Measurements from ENCODE around the gene CNOT3.

CNOT3 gene

DNA sequence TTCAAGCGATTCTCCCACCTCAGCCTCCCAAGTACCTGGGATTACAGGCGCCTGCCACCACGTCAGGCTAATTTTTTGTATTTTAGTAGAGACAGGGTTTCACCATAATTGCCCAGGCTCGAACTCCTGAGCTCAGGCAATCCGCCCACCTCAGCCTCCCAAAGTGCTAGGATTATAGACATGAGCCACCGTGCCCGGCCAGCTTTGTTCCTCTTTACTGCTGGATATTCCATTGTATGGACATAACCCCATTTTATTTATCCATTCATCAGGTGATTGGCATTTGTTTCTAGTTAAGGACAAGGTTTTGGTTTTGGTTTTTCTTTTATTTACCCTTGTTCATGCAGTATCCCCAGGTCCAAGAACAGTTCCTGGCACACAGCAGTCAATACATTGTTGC lies 59.0 kb downstream of the CNOT3 start:
- H3K9me3 ChIP-seq (ENCODE audit: low read depth, low read length) = no peaks in the 10 kb centered on the region
- H3K36me3 ChIP-seq (ENCODE audit: insufficient read depth, low read length) = peaks cover 29% of the 10 kb centered on the region
- H3K4me3 ChIP-seq = no peak overlapping the region
- no peak overlapping the region for H3K9ac ChIP-seq (ENCODE audit: insufficient read length)
- TF ChIP-seq EZH2 (IDR thresholded peaks at IDR 0.05) = no peak
- TF ChIP-seq FOXP2 (optimal IDR thresholded peaks at IDR 0.05; ENCODE audit: control extremely low read depth, extremely low read length, insufficient read depth) = no peak
- DNase-seq (ENCODE audit: low read depth, low spot score) = no peak
- H3K27ac ChIP-seq = no peak overlapping the region

GRCh38 chr19:54197121-54197520 lies 59.6 kb downstream of the CNOT3 start:
- H3K27ac ChIP-seq = no peak overlapping the region
- no peak for DNase-seq (ENCODE audit: low read depth, low spot score)
- no peak overlapping the region for H3K4me3 ChIP-seq
- peaks cover 35% of the 10 kb centered on the region for H3K36me3 ChIP-seq (ENCODE audit: insufficient read depth, low read length)
- no peaks in the 10 kb centered on the region for H3K9me3 ChIP-seq (ENCODE audit: low read depth, low read length)
- no peak overlapping the region for H3K9ac ChIP-seq (ENCODE audit: insufficient read length)
- TF ChIP-seq EZH2 (IDR thresholded peaks at IDR 0.05) (no peak), FOXP2 (optimal IDR thresholded peaks at IDR 0.05; ENCODE audit: control extremely low read depth, extremely low read length, insufficient read depth) (no peak), POLR2AphosphoS5 (IDR thresholded peaks at IDR 0.05; ENCODE audit: borderline replicate concordance, low read depth, low read length) (no peak)

- H3K9ac ChIP-seq (ENCODE audit: insufficient read length) = peak overlapping the region; percentile 23
- no peak overlapping the region for H3K4me3 ChIP-seq
- DNase-seq (ENCODE audit: low read depth, low spot score) = no peak
- TF ChIP-seq POLR2AphosphoS5 (IDR thresholded peaks at IDR 0.05; ENCODE audit: borderline replicate concordance, low read depth, low read length) (no peak), FOXP2 (optimal IDR thresholded peaks at IDR 0.05; ENCODE audit: control extremely low read depth, extremely low read length, insufficient read depth) (no peak), EZH2 (IDR thresholded peaks at IDR 0.05) (no peak)
- peaks cover 42% of the 10 kb centered on the region for H3K36me3 ChIP-seq (ENCODE audit: insufficient read depth, low read length)
- 0 out of 2 replicates have a peak overlapping the region, but pooled peaks have one; percentile 7 for H3K27ac ChIP-seq
- H3K9me3 ChIP-seq (ENCODE audit: low read depth, low read length) = no peaks in the 10 kb centered on the region
Measured at GRCh38 chr19:54199401-54199800, 61.8 kb downstream of the CNOT3 start.

DNA sequence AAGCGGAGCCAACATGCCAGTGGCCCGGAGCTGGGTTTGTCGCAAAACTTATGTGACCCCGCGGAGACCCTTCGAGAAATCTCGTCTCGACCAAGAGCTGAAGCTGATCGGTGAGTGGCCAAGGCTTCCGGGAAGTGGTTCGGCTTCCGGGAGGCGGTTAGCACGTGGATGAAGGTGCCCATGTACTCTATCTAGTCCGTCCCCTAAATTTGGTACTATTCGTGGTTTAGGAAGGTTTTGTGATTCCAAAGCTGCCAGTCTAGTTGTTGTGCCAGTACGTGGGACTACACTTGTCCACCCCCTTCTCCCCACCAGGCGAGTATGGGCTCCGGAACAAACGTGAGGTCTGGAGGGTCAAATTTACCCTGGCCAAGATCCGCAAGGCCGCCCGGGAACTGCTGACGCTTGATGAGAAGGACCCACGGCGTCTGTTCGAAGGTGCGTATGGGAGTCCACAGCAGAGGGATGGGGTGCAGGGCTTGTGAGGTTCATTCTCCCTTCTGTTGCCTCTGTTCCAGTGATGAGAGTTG lies 63.7 kb downstream of the CNOT3 start:
- TF ChIP-seq FOXP2 (optimal IDR thresholded peaks at IDR 0.05; ENCODE audit: control extremely low read depth, extremely low read length, insufficient read depth) (no peak), EZH2 (IDR thresholded peaks at IDR 0.05) (no peak), POLR2AphosphoS5 (IDR thresholded peaks at IDR 0.05; ENCODE audit: borderline replicate concordance, low read depth, low read length) (no peak)
- Histone ChIP-seq H3K9ac (ENCODE audit: insufficient read length) (peak overlapping the region; percentile 100), H3K27ac (peak overlapping the region; percentile 96), H3K9me3 (ENCODE audit: low read depth, low read length) (no peaks in the 10 kb centered on the region), H3K4me3 (peak overlapping the region; percentile 95), H3K36me3 (ENCODE audit: insufficient read depth, low read length) (peaks cover 53% of the 10 kb centered on the region)
- DNase-seq (ENCODE audit: low read depth, low spot score) = no peak

GRCh38 chr19:54201980-54202379 lies 64.4 kb downstream of the CNOT3 start:
- no peak overlapping the region for H3K27ac ChIP-seq

GRCh38 chr19:54203151-54203611 lies 65.6 kb downstream of the CNOT3 start:
- H3K4me3 ChIP-seq = peak overlapping the region; percentile 95
- peaks cover 73% of the 10 kb centered on the region for H3K36me3 ChIP-seq (ENCODE audit: insufficient read depth, low read length)
- TF ChIP-seq FOXP2 (optimal IDR thresholded peaks at IDR 0.05; ENCODE audit: control extremely low read depth, extremely low read length, insufficient read depth) (no peak), POLR2AphosphoS5 (IDR thresholded peaks at IDR 0.05; ENCODE audit: borderline replicate concordance, low read depth, low read length) (no peak), EZH2 (IDR thresholded peaks at IDR 0.05) (no peak)
- H3K9ac ChIP-seq (ENCODE audit: insufficient read length) = peak overlapping the region; percentile 100
- H3K9me3 ChIP-seq (ENCODE audit: low read depth, low read length) = no peaks in the 10 kb centered on the region
- DNase-seq (ENCODE audit: low read depth, low spot score) = no peak
- 0 out of 2 replicates have a peak overlapping the region, but pooled peaks have one; percentile 34 for H3K27ac ChIP-seq

More at GRCh38 chr19:54201980-54202379, 64.4 kb downstream of the CNOT3 start:
- H3K9me3 ChIP-seq (ENCODE audit: low read depth, low read length) = no peaks in the 10 kb centered on the region
- peak overlapping the region; percentile 100 for H3K9ac ChIP-seq (ENCODE audit: insufficient read length)
- H3K36me3 ChIP-seq (ENCODE audit: insufficient read depth, low read length) = peaks cover 61% of the 10 kb centered on the region
- no peak for TF ChIP-seq EZH2 (IDR thresholded peaks at IDR 0.05)
- TF ChIP-seq POLR2AphosphoS5 (IDR thresholded peaks at IDR 0.05; ENCODE audit: borderline replicate concordance, low read depth, low read length) = no peak
- TF ChIP-seq FOXP2 (optimal IDR thresholded peaks at IDR 0.05; ENCODE audit: control extremely low read depth, extremely low read length, insufficient read depth) = no peak
- peak overlapping the region; percentile 95 for H3K4me3 ChIP-seq
- DNase-seq (ENCODE audit: low read depth, low spot score) = no peak

GRCh38 chr19:54204767-54205468 lies 67.4 kb downstream of the CNOT3 start:
- no peak for DNase-seq (ENCODE audit: low read depth, low spot score)
- no peak for TF ChIP-seq FOXP2 (optimal IDR thresholded peaks at IDR 0.05; ENCODE audit: control extremely low read depth, extremely low read length, insufficient read depth)
- TF ChIP-seq EZH2 (IDR thresholded peaks at IDR 0.05) = no peak
- TF ChIP-seq POLR2AphosphoS5 (IDR thresholded peaks at IDR 0.05; ENCODE audit: borderline replicate concordance, low read depth, low read length) = no peak; the same call in 1 of the 2 replicates
- peak overlapping the region; percentile 32; the same call in 1 of the 2 replicates for H3K4me3 ChIP-seq
- H3K9me3 ChIP-seq (ENCODE audit: low read depth, low read length) = no peaks in the 10 kb centered on the region
- peaks cover 75% of the 10 kb centered on the region for H3K36me3 ChIP-seq (ENCODE audit: insufficient read depth, low read length)
- H3K27ac ChIP-seq = peak overlapping the region; percentile 5; the same call in 1 of the 2 replicates
- peak overlapping the region; percentile 34 for H3K9ac ChIP-seq (ENCODE audit: insufficient read length)

All from SK-N-MC (cell line).